ENCODE results near the gene MTX1. TPM values are rescaled to one million over a fixed set of nuclear protein-coding genes. Genes with fewer than 3 reads are reported as not detected.

MTX1 gene
- total and polyA plus RNA-seq, 3 experiments from 2014 or later, result 43.7 to 73.2 (median 67.6) TPM

DNA sequence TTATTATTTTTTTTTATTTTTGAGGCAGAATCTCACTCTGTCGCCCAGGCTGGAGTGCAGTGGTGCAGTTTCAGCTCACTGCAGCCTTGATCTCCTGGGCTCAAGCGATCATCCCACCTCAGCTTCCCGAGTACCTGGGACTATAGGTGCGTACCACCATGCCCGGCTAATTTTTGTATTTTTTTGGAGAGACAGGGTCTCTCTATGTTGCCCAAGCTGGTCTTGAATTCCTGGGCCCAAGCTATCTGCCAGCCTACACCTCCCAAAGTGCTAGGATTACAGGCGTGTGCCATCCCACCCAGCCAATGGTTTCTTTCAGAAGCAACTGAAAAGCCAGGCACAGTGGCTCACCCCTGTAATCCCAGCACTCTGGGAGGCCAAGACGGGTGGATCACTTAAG is 37.7 kb upstream of the MTX1 start:
- Mint-ChIP-seq H3K27me3 (peaks cover 3 to 4% of the 10 kb centered on the region in 2 donors), H3K9me3 (no peaks in the 10 kb centered on the region), H3K4me3 (peak overlapping the region in 3 of 7 donors; percentile 42 to 97 (median 48)), H3K4me1 (peaks cover 32 to 59% (median 42%) of the 10 kb centered on the region in 3 donors), H3K36me3 (peaks cover 0 to 39% (median 7%) of the 10 kb centered on the region in 3 donors), H3K27ac (peak overlapping the region in 1 of 8 donors; percentile 30)
- peaks cover 18% of the 10 kb centered on the region for H3K36me3 ChIP-seq (ENCODE audit: insufficient read depth, low read length)
- CTCF ChIA-PET, result interaction anchor here (1.2 to 10.7 kb wide), 5 partner anchors 75 to 109 kb away, joined by 3 to 177 read pairs (median 4); no protein-coding TSS in a partner anchor
- no peak overlapping the region for H3K4me3 ChIP-seq (ENCODE audit: low read length)
- no peaks in the 10 kb centered on the region for H3K9me3 ChIP-seq (ENCODE audit: low read length)
- POLR2A ChIA-PET, result no interaction called here
- no peak for DNase-seq
- no peaks in the 10 kb centered on the region for H3K27me3 ChIP-seq (ENCODE audit: insufficient read depth, low read length, poor library complexity, severe bottlenecking)
- H3K27ac ChIP-seq (ENCODE audit: low read depth, low read length), result no peak overlapping the region
- peaks cover 39% of the 10 kb centered on the region for H3K4me1 ChIP-seq (ENCODE audit: insufficient read depth, low read length)

DNA sequence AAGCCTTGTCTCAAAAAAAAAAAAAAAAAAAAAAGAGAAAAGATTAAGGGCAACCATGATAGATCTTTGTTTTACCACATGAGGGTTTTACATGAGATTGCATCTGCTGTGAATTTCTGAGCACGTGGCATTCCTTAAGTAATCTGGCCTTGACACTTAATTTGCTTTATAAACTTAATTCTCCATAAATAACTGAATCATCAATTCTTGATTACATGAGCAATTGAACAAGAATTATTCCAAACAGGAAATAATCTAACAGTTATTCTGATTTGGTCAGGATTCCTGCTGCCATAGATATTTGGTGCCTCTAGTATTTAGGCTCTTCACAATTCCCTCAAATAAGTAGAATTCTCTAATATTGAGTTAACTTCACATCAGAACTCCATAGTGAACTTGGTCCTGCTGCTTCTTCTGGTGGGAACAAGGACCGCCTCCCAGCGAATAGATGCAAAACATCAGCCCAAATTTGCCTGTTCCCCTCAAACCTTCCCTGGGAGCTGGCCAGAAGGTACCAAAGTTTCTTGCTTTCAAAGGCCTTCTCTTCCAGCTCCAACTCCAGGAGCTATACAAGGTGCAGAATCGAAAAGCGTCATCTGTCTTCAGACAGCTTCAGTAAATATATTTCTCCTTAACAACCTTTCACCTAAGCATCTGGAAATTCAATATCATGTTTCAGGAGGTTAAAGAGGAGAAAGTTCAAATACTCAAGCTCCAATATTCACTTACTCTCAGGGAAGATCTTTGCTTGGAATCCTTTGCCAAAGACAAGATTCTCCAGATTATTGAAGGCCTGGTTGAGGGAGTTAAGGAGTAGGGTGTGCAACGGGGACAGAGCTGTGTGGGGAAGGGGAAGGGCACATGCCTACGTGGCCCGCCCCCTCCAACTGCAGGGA is 36.4 kb upstream of the MTX1 start:
- Histone ChIP-seq H3K4me3 (ENCODE audit: low read length) (peak overlapping the region; percentile 97), H3K4me1 (ENCODE audit: insufficient read depth, low read length) (peaks cover 45% of the 10 kb centered on the region), H3K27ac (ENCODE audit: low read depth, low read length) (peak overlapping the region; percentile 94), H3K36me3 (ENCODE audit: insufficient read depth, low read length) (peaks cover 19% of the 10 kb centered on the region), H3K9me3 (ENCODE audit: low read length) (no peaks in the 10 kb centered on the region), H3K27me3 (ENCODE audit: insufficient read depth, low read length, poor library complexity, severe bottlenecking) (no peaks in the 10 kb centered on the region)
- ChIA-PET CTCF (interaction anchor here (0.8 to 10.7 kb wide), 30 partner anchors 12 to 1226 kb away, joined by 3 to 177 read pairs (median 5); partner anchors contain the start of genes ADAM15, DENND4B, DPM3 and EFNA3), POLR2A (interaction anchor here (1.0 to 1.3 kb wide), 3 partner anchors 22 to 189 kb away, joined by 3 to 13 read pairs (median 3); partner anchors contain the start of gene FLAD1)
- DNase-seq, result no peak
- Mint-ChIP-seq H3K9me3 (no peaks in the 10 kb centered on the region), H3K4me3 (peak overlapping the region; percentile 86 to 100 (median 98)), H3K27me3 (peaks cover 2 to 3% of the 10 kb centered on the region in 2 donors), H3K4me1 (peaks cover 37 to 68% (median 48%) of the 10 kb centered on the region in 3 donors), H3K36me3 (peaks cover 0 to 43% (median 7%) of the 10 kb centered on the region in 3 donors), H3K27ac (peak overlapping the region; percentile 79 to 100 (median 98))

DNA sequence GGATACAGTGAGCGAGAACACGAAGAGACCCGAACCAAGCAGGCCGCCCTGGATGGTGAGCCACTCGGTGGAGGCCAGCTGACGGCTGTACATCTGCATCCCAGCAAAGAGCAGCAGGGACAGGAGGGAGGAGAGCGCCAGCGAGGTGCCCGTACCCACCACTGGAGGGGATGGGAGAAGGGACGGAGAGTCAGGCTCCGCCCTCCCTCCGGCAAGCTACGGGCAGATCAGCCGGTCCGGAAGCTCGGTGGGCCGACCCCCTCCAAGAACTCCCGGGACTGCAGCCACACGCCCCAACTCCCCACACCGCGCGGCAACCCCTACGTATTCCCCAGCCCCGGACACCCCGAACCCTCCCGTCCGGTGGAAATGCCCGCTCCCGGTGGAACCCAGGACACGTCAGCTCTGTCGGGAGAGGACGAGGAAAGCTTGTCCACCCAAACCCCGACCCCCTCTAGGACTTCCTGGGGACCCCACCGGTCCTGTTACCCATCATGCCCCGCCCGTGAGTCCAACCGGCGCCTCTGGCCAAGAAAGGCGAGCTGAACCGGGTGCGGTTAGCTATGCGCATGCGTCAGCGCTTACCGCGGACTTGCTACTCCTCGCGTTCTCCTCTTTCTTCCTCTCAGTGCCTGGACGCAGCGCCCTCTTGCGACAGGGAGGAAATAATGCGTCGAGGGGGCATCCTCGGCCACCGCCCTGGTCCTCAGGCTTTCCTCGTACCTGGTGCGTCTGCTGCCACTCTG is 35.6 kb upstream of the MTX1 start, which contains the start of gene KRTCAP2:
TSS of gene KRTCAP2 (minus strand) at position 573 of the 746 bp plus-strand sequence. CDS start at position 493, 80 bp downstream.
- H3K27me3 Mint-ChIP-seq, result peaks cover 0 to 2% of the 10 kb centered on the region in 2 donors
- CTCF ChIA-PET, result interaction anchor here (0.6 to 10.7 kb wide), 54 partner anchors 9 to 1226 kb away, joined by 3 to 177 read pairs (median 4); partner anchors contain the start of genes ADAM15, DENND4B, DPM3 and EFNA3
- no peaks in the 10 kb centered on the region for H3K27me3 ChIP-seq (ENCODE audit: insufficient read depth, low read length, poor library complexity, severe bottlenecking)
- no peaks in the 10 kb centered on the region for H3K9me3 ChIP-seq (ENCODE audit: low read length)
- peak; percentile 91 to 97 (median 92) for DNase-seq
- H3K4me3 ChIP-seq (ENCODE audit: low read length), result peak within 1 kb of the TSS; percentile 97
- POLR2A ChIA-PET, result interaction anchor here (0.7 to 1.3 kb wide), 8 partner anchors 21 to 217 kb away, joined by 3 to 13 read pairs (median 4); partner anchors contain the start of genes FLAD1 and PBXIP1
- H3K4me3 Mint-ChIP-seq, result peak within 1 kb of the TSS; percentile 86 to 100 (median 98)
- H3K27ac ChIP-seq (ENCODE audit: low read depth, low read length), result peak within 1 kb of the TSS; percentile 94
- peaks cover 0 to 47% (median 7%) of the 10 kb centered on the region in 3 donors for H3K36me3 Mint-ChIP-seq
- H3K36me3 ChIP-seq (ENCODE audit: insufficient read depth, low read length), result peaks cover 27% of the 10 kb centered on the region
- H3K4me1 ChIP-seq (ENCODE audit: insufficient read depth, low read length), result peaks cover 41% of the 10 kb centered on the region
- peaks cover 28 to 64% (median 40%) of the 10 kb centered on the region in 3 donors for H3K4me1 Mint-ChIP-seq
- peak within 1 kb of the TSS; percentile 79 to 100 (median 98) for H3K27ac Mint-ChIP-seq
- no peaks in the 10 kb centered on the region for H3K9me3 Mint-ChIP-seq

DNA sequence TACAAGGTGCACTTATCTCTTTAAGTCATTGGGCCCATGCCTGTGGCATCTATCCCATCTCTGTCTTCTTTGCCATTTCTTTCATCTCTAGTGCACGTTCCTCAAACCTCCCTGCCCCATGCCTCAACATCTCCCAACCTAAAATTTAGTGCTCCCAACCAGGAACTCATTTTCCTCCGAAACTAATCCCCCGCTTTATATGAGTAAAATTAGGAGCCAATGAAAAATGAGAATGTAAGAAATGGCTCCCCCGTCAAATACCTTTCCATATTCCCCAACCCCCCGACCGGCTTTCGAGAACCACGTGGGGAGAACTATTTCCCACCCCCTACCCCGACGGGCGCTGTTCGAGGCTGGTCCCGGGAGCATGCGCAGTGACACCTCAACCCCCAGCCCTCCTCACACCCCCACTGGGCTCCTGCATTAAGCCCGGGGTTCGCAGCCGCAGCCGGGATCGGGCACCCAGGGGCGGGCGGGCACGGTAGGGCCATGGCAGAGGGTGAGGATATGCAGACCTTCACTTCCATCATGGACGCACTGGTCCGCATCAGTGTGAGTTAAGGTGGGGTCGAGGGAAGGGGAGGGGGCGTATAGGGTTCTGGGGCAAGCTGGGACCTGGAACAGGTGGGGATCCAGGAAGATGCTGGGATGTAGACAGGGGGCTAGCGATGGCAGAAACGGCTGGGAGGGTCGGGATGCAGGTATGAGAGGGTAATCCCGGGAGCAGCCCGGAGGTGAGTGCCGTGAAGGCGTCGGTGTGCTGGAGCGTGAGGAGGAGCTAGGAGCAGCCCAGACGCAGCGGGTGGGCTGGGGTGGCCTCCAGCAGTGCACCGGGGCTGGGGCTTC is 34.8 kb upstream of the MTX1 start, which contains the start of gene TRIM46:
TSS of gene TRIM46 (plus strand) at position 372 of the 846 bp plus-strand sequence. CDS start at position 490, 118 bp downstream.
- Mint-ChIP-seq H3K36me3 (peaks cover 0 to 49% (median 7%) of the 10 kb centered on the region in 3 donors), H3K9me3 (no peaks in the 10 kb centered on the region), H3K27ac (peak within 1 kb of the TSS; percentile 79 to 100 (median 98)), H3K4me1 (peaks cover 27 to 62% (median 37%) of the 10 kb centered on the region in 3 donors), H3K4me3 (peak within 1 kb of the TSS; percentile 86 to 100 (median 98)), H3K27me3 (peaks cover 0 to 2% of the 10 kb centered on the region in 2 donors)
- Histone ChIP-seq H3K4me1 (ENCODE audit: insufficient read depth, low read length) (peaks cover 41% of the 10 kb centered on the region), H3K4me3 (ENCODE audit: low read length) (peak within 1 kb of the TSS; percentile 97), H3K27me3 (ENCODE audit: insufficient read depth, low read length, poor library complexity, severe bottlenecking) (no peaks in the 10 kb centered on the region), H3K9me3 (ENCODE audit: low read length) (no peaks in the 10 kb centered on the region), H3K27ac (ENCODE audit: low read depth, low read length) (peak within 1 kb of the TSS; percentile 94), H3K36me3 (ENCODE audit: insufficient read depth, low read length) (peaks cover 30% of the 10 kb centered on the region)
- CTCF ChIA-PET, result interaction anchor here (0.6 to 10.7 kb wide), 41 partner anchors 9 to 339 kb away, joined by 3 to 177 read pairs (median 5); partner anchors contain the start of genes FDPS, PBXIP1, SCAMP3 and SLC50A1
- DNase-seq, result peak; percentile 41 to 79 (median 52)
- POLR2A ChIA-PET, result interaction anchor here (0.7 to 2.4 kb wide), 9 partner anchors 20 to 218 kb away, joined by 3 to 16 read pairs (median 4); partner anchors contain the start of genes FLAD1 and PBXIP1

DNA sequence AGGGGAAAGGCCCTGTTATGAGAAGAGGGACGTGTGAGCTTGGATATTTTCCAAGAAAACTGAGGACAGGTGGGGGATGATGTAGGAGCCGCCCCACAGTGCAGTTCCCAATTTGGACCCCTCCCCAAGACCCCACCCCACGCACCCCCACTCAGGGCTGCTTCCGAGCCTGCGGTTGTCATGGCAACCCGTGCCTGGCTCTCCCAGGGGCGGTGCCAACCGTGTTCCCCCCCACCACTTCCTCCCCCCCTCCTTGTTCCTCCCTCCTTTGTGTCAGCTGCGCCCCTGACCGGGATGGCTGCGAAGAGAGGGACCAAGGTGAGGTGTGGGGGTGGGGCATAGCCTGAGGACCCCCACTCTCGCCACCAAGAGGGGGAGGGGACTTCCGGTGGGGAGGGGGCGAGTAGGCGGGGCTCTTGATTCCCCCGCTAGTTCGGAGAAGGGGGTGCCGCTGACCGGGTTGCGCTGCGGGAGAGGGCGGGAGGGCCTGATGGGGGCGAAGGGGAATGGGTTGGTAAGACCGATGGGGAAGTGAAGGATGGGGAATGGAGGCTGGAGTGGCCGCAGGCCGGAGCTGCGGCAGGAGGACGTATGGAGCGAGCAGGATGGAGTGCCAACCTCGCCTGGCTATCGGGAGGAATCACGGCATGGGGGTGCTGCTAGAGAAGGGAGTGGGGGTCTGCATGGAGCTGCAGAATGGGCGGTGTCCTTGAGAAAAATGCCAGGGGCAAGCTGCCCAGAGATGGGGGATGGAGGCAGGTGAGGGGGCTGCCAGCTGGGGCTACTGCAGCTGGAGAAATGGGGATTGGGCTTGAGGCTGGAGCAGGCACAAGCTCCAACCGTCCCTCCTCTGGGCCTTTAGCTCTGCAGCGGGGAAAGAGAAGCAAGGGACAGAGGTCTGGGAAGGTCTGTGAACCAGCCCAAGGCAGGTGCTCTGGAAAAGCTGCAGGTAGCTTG is 33.9 kb upstream of the MTX1 start:
- Mint-ChIP-seq H3K4me1 (peaks cover 27 to 57% (median 37%) of the 10 kb centered on the region in 3 donors), H3K9me3 (no peaks in the 10 kb centered on the region), H3K4me3 (peak overlapping the region; percentile 86 to 100 (median 98)), H3K27ac (peak overlapping the region; percentile 79 to 99 (median 98)), H3K27me3 (peaks cover 0 to 2% of the 10 kb centered on the region in 2 donors), H3K36me3 (peaks cover 0 to 49% (median 4%) of the 10 kb centered on the region in 3 donors)
- H3K36me3 ChIP-seq (ENCODE audit: insufficient read depth, low read length), result peaks cover 21% of the 10 kb centered on the region
- peak overlapping the region; percentile 97 for H3K4me3 ChIP-seq (ENCODE audit: low read length)
- ChIA-PET CTCF (interaction anchor here (0.6 to 10.7 kb wide), 12 partner anchors 19 to 783 kb away, joined by 3 to 177 read pairs (median 8); partner anchors contain the start of gene THBS3), POLR2A (interaction anchor here (0.6 to 2.4 kb wide), 3 partner anchors 19 to 90 kb away, joined by 4 to 16 read pairs (median 5); no protein-coding TSS in a partner anchor)
- peak; percentile 31 to 82 (median 40) for DNase-seq
- peaks cover 41% of the 10 kb centered on the region for H3K4me1 ChIP-seq (ENCODE audit: insufficient read depth, low read length)
- peak overlapping the region; percentile 94 for H3K27ac ChIP-seq (ENCODE audit: low read depth, low read length)
- no peaks in the 10 kb centered on the region for H3K27me3 ChIP-seq (ENCODE audit: insufficient read depth, low read length, poor library complexity, severe bottlenecking)
- no peaks in the 10 kb centered on the region for H3K9me3 ChIP-seq (ENCODE audit: low read length)
